Activated T-cell treated with anti-CD3 and anti-CD28 coated beads, Interleukin-2, amount 50 U/mL, for 1 hour (primary cell): Measurements from ENCODE around the gene HIVEP2.

Experiments
- DNase-seq: peaks from one replicate; pipeline ENCODE4 v3.0.0-alpha.2; 2020

HIVEP2 gene

DNA sequence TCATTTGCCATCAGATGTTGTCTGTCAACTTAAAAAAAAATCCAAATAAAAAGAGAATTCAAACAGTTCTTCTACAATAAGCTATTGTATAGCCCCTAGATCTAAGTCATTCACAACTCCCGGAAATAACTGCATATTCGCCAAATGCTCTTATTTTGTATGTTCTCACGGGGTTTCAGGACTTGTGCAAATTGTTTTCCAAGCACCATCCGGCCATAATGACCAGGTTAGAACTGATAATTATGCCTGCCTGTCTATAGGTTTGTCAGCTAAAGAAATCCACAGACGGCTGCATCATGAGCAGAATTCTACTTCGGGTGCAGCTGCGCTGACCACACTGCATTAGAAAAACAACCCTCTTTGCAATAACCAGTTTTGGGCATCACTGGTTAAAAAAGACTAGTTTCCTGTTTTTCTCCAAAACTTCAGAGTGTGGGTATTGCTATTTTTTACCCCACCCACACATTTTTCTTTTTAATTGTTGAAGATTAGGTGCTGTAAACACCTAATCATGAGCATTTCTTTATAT is 87.7 kb downstream of the HIVEP2 start:
- no peak for DNase-seq

DNA sequence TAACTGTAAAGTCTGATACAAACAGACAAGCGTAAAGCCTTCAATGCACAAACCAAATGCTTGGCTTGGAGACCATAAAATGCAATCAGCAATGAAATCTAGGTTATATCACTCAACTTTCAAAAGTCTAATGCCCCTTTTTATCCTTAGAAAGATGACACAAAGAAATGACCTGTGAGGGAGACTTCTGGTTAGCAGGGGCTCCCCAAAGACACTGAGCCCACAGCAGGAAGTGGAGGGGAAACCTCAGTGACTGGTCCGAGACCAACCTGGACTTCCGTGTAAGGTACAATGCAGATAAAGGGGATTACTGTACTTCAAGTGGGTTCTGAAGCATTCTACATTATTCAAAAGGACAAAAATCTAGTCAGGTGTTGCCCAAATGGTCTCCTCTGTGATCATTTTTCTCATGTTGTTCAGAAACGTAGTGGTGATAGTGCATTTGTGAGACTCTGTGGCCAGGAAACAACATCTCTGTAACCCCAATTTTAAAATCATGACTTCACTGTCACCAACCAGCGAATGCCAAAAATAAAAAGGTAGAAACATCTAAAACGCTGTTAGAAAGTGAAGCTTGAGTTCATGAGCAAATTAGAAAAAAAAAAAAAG is 88.2 kb downstream of the HIVEP2 start:
- DNase-seq: no peak

DNA sequence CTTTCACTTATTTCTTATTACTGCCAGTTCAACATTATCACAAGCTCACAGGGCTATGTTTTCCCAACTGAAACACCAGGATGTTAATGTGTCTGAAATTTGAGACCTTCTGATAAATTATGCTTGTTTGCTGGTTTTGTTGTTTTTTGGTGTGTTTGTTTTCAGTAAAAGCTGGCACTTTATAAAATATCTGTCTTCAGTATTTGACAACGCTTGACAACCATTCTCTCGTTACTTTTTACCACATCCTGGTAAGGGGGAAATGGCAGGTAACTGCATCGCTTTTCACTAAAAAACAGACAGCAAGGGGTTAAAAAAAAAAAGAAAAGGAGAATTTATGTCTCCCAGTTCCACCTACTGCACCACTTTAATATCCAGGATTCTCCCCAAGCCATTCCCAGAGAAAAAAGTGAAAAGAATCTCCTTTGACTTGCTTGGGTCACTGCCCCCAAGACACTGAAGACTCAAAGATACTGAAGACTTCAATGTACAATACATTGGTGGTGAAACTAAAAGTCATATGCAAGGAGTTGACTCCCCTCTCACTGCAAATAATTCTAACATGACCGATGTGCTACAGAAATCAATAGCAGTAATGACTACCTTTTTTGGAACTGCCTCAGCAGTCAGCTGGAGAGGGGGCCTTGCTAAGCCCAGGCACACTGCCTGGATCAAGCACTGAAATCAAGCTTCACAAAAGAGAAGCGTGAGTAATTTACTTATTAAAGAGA is 88.9 kb downstream of the HIVEP2 start:
- DNase-seq: no peak

DNA sequence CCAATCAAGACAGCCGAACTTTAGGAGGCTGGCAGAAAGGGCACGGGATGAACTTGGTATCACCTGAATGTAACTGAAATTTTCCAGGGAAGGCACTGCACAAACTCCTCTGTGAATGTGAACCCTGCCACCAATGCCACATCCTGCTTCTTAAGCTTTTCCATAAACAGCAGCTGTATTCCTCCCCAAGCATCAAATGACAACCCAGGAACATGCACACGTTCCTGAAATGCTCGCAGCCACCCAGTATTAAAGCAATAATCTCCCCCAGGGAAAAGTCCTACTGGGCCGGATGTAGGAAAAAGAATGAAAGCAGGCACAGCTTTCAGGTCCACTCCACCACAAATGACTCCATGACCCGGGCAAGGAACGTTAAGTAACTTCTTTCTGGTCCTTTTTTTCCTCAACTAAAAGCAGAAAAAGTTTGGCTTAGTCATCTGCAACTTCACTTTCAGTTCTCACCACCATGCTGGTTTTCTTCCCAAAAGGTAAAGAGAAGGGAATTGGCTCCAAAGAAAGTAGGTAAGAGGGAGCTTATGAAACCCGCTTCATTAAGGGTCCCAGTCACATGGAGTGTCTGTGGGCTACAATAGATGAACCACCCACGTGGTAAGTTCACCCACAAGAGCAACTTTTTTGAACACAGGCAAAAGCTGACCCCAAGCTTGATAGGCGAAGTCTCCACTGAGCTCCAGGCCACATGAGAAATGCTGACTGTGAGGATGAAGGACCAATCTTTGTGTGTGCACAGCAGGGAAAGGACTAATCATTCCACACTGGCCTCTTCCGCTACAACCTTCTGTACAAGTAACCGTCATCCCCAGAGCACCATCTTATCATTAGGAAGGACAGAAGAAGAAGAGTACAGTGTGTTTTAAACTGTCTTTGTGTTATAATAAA is 90.1 kb downstream of the HIVEP2 start:
- DNase-seq: no peak

DNA sequence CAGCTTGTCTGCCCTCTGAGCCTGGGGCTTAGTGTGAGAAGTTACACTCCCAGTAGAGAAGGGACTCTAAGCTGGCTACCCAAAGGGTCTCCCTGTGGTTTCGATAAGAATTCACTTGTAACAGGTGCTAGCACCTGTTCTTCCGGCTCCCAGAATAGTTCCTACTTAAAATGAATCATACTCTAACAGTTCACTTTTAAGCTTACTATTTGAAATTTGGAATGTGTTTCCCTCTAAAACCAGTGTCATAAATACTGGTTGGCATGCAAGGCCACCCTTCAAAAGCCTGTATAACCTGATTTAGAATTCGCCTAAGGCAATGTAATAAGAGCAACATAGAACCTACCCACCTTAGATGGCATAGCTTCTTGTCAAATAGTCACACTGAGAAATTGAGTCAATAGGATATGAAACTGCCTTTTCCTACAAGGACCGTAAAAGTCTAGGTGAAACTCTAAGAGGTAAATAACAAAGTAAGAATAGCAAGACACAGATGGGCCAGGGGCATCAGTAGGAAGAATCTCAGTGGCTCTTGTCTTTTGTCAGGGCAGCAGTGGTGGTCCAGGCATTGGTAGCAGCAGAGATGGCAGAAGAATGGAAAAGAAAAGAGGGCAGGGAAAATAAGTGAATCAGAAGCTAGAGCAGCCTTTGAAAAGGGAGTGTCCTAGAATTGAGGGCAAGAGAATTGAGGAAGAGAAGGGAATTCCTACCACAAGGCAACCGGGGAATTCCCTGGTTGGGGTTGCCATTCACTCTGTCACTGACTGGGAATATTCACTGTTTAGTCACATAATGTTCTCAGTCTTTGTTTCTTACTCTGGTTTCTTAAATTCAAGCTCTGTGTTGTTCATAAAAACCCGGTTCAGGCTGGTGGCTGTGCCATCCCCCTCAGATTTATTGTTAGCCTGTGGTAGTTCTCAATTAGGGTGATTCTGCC is 91.5 kb downstream of the HIVEP2 start:
- no peak for DNase-seq

DNA sequence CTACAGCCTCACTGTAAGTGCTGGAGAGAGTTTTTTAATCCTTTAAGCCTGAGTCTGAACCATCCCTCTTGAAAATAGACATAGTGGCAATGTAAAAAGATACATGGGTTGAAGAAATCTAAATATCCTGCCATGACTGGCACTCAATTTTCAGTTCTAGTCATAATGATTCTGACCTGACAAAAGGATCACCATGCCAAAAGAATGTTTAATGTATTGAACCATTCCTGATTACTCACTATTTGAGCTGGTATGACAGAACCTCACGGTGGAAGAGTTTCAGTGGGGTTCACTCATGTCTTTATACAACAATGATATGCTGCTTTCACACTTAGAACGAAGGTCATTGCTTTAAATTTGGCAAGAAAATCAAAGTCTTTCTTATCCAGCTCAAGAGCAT is 93.4 kb downstream of the HIVEP2 start:
- DNase-seq: no peak

DNA sequence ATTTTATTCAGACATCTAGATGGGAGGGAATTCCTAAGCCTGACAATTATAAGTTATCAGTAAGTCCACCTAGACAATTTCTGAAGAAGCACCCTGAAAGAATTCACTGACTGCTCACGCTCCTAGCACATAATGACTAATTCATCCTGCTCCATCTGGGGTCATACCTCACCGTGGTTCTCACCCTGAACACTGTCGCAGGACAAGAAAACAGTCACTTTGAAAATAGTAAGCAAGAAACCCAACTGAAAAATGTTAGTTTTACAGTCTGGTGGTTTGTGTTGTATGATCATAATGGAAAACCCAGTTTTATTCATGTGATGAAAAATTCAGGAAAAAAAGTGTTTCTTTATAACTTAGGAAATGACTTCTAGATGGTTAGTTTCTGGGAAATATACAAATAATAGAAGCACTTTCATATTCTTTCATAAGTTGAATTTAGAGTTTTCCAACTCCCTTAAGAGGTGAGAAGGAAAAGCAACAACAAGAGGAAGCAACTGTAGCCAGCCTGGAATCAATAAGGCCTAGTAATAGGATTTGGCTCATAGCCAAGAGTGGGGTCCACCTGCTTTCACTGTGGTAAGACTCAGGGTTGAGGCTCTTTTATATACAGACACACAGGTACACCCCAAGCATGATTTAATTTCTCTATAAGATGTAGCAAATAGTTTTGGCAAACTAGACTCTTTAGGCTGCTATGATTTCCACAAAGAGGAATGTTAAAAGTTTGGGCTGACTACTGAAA is 94.1 kb downstream of the HIVEP2 start:
- DNase-seq: no peak

DNA sequence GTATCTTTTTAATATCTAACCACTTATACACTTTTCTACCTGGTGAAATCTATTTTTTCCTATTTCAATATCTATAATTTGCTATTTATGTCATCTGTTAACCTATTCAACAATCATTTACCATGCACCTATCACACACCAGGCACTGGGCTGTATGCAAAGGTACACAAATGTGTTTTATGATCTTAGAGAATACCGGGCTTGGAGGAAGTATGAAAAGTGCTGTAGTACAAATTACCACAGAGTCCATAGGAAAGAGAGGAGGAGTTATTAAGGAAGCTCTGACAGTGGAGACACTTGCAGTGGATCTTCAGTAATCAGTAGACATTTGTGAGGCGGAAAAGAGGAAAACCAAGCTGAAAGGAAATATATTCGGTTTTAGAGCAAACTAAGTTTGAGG is 96.0 kb downstream of the HIVEP2 start:
- no peak for DNase-seq

DNA sequence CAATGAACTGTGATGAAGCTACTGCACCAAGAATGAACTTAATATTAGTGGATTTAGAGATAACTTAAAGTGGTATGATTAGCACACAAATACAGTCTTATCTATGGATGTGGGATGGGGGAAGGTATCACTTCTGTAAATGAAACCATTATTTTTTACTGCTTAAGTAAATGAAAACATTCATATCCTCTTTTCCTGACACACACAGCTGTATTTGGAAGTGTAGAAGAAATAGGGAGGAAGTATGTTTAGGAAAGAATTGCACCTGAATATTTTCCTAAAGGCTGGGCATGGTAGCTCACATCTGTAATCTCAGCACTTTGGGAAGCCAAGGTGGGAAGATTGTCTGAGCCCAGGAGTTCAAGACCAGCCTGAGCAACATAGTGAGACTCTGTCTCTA is 96.8 kb downstream of the HIVEP2 start:
- no peak for DNase-seq

DNA sequence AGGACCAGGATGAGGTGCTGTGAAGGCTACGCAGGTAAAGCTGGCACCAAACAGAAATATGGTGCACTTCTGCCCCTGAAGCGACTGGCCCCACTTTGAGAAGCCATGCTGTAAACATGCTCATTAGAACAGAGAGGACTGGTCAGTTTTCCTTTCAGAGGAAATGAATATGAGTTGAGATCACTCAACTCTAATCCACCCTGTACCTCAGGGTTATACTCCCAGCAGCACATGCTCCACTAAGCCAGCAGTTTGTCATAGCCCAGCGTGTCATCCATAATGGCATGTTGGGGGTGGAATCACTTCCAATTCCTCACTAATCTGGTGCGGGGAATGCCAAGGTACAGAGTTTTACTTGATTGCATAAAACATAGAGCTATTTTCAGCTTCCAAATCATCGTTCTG is 98.1 kb downstream of the HIVEP2 start:
- DNase-seq: no peak

DNA sequence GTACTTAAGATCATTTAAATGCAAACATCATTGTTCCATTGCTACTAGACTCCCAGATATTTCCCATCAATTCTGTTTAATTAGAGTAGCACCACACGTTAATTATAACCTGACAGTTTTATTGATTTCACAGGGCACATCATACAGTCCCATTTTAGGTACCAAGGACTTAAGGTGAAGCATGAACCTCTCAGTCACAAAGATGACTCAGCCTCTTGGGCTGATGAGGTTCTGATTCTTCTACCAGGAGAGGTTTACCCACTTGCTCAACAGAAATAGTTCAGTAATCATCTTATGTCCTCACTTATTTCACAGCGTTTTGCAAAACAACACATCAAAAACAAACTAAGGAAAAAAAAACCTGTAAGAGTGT is 98.5 kb downstream of the HIVEP2 start:
- no peak for DNase-seq

DNA sequence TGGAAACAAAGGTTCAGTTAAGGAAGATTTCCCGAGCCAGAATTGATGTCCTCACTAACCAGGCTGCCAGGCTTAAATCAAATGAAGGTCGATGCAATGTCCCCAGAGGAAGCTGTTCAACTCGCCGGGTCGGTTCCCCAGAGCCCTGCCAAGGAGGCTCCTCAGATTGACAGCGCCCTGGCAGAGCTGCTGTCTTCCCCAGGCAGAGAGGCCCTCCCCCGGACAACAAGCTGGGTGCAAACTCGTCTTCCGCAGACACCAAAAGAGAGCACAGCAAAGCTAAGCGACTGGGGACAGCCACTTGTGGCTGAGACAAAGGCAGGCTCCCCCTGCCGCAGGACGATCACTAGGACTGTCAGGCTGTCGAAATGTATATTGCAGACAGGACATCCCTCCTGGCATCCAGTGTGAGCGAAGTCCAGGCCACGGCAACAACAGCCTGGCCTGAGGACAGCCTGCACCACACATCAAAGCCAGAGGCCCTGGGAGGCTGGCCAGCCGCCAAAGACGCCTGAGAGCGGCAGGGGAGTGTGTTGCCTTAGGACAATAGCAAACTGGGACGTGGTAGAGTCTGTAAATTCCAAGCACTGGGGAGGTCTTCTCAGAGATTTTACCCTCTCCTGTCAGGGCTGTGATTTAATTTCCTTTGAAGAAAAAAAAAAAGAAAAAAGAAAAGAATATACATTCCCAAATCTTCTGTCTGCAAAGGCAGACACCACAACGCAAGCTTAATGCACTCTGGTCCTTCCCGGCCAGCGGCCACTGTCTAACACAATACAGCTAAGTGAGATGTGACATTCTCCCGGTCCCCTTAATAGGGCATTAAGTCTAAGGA is 99.1 kb downstream of the HIVEP2 start:
- DNase-seq: peak; percentile 68

DNA sequence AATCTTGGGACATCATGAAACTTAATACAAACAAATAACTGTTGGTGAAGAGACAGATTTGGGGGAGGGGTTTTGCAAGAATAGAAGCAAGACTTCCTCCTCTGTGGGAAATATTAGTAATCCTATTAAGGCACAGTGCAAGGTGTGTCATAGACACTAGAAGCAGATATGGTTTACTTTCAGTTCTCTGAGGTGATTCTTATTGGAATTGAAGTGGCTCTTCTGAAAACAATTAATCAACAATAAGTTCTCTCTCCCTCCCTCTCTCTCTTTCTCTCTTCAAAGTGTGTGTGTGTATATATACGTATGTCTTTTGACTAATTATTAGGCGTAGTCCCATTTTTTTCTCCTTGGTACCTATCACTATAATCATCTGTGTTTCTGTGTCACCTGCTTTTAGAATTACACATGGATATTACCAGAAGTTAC is 99.8 kb downstream of the HIVEP2 start:
- no peak for DNase-seq

DNA sequence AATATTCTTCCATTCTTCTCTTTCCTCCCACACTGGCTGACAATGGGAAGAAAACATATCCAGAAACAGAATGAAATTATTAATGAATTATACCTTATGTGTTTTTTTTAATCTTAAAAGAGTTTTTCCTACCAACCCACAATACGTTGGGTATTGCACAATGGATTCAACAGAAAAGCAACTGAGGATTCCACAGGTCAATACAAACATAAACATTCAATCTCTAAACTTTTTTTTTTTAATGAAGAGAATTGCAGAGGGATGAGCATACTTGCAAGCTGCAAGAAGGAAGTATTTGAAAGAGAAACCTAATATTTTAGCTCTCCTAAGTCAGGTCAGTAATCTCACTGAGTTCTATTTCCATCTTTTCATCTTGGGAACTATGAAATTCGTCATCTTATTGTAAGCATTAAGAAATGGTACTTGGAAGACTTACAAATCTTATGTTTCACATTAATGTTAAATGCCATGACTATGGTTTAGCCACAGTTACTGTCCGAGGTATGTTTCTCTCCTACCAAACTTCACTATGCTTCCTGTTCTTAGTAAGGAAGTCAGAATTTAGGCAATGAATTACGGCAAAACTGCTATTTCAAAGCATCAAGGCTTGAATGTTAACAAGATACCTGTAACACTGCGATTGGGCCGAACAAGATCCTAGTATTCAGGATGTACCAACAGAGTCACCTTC is 100.8 kb downstream of the HIVEP2 start:
- DNase-seq: no peak

DNA sequence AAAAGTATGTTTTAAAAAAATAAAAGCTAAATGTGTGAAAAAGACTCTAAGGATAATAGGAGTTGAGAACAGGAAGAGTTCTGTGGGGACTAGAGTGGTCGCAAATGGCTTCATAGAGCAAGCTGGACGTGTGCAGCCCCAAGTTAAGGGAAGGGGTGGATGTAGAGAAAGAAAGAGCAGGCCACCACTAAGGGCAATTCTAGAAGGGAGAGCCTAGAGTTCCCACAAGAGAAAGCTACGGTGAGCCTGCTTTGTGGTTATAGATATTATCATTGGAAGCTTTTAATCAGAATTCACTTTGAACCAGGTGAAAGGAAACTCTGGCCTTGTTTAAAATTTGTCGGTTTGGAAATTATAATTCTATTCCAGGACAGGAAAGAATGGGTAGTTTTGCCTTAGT is 101.6 kb downstream of the HIVEP2 start:
- no peak for DNase-seq

DNA sequence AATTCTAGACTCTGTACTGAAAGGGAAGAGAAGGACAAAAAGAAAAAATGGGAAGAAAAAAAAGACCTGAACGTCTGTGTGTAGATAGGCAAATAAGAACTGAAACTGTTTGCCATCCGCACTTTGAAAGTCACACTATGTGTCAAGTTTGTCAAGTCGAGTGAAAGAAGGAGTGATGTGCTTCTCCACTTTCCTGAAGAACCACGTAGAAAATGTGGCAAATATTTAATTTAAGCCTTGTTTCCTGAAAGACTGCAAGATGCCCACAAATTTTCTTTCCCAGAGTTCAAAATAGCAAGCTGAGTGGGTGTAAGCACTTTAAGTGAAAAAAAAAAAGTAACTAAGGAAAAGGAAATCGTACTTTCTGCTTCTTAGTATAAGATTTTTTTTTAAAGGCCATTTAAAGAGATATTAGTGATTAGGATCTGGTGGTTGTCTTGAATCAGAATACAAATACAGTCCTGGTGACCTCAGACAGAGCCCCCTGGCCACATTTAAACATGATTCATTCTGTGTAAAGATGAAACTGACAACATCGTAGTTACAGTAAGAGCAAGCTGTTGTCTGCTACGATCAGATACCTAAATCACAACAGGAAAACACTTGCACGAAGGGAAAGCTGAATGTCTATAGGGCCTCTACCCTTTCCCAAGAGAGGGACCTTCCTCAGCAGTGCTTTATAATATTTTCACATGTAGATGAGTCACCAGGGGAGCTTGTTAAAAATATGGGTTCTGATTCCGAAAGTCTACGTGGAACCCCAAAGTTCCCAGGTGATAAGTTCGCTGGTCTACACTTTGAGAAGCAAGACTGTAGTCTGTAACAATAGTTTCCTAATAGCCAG is 102.3 kb downstream of the HIVEP2 start:
- no peak for DNase-seq

DNA sequence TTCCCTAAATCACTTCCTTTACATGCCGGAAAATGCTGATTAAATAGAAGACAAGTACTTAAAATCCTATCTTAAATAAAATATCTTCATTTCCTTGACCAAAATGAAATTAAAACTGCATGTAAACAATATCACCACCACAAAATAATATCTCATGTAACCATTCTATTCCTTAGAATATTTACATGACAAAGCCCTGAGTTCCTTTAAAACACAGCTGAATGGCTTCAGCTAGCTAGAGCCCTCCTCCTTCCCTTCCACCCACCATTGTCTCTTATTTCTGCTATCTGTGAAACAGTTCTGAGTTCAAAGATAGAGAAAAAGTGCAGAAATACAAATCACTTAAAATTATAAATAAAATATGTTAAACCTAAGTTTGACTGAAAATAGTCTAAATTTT is 103.1 kb downstream of the HIVEP2 start:
- DNase-seq: no peak

DNA sequence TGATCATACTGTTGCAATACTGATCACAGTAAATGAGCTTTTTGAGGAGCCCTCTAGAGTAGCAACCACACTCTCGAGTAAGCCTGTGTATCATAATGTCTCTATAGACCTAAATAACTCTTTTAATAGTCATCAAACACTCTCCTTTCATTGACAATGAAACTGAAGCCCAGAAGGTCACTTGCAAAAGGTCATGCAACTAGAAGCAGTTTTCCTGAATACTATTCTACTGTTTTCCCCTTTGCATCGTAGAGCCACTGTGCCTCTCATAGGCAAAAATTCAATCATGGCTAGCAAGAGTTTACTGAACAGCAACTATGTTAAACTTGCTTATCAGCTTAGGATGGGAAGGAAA is 105.3 kb downstream of the HIVEP2 start:
- no peak for DNase-seq
